HEK293T (cell line): ENCODE results near the gene TMEM143.
"Not testable (repeated sequence)": the region's sequence is repeated elsewhere in the genome, so short reads cannot be mapped to it uniquely, and the experiment has no call there.

Experiments used
- CTCF ChIA-PET: fragments of 350-600 bp; formaldehyde crosslinking; extraction: SDS; loops from one replicate; lab custom pipeline; 2021; ENCODE audit warnings: antibody characterized with exemption, inconsistent platforms; lab: Yijun Ruan, JAX
- POLR2A ChIA-PET: fragments of 350-600 bp; formaldehyde crosslinking; extraction: SDS; loops from one replicate; lab custom pipeline; 2020; ENCODE audit warnings: antibody characterized with exemption, inconsistent platforms; lab: Yijun Ruan, JAX
- DNase-seq: peaks from one replicate; pipeline ENCODE4 v3.0.0; 2012; ENCODE audit warnings: mixed read lengths; ENCODE audit errors: extremely low spot score
- ARNT ChIP-seq: fragments of 450-650 bp; IDR thresholded peaks from 2 replicates; pipeline ENCODE4 v1.6.1; 2017; ENCODE audit warnings: mild to moderate bottlenecking
- BHLHE40 ChIP-seq: fragments of 450-650 bp; IDR thresholded peaks from 2 replicates; pipeline ENCODE4 v1.6.1; 2016; ENCODE audit warnings: mild to moderate bottlenecking, moderate library complexity, borderline replicate concordance
- CTBP1 ChIP-seq: fragments of 450-650 bp; IDR thresholded peaks from 2 replicates; pipeline ENCODE4 v1.6.1; 2016; ENCODE audit warnings: borderline replicate concordance
- ELF4 ChIP-seq: fragments of 450-650 bp; IDR thresholded peaks from 2 replicates; pipeline ENCODE4 v1.6.1; 2017; ENCODE audit warnings: antibody characterized with exemption
- FOXA1 ChIP-seq: fragments of 450-650 bp; IDR thresholded peaks from 2 replicates; pipeline ENCODE4 v1.6.1; 2016; ENCODE audit warnings: mild to moderate bottlenecking
- FOXK2 ChIP-seq: fragments of 450-650 bp; IDR thresholded peaks from 2 replicates; pipeline ENCODE4 v1.6.1; 2016; ENCODE audit warnings: mild to moderate bottlenecking
- FOXM1 ChIP-seq: fragments of 450-650 bp; IDR thresholded peaks from 2 replicates; pipeline ENCODE4 v1.6.1; 2017; ENCODE audit warnings: mild to moderate bottlenecking, borderline replicate concordance
- HDGF ChIP-seq: fragments of 450-650 bp; IDR thresholded peaks from 2 replicates; pipeline ENCODE4 v1.6.1; 2017; ENCODE audit warnings: antibody characterized with exemption, borderline replicate concordance
- L3MBTL2 ChIP-seq: fragments of 450-650 bp; conservative IDR thresholded peaks from 2 replicates; pipeline ENCODE4 v1.6.1; 2016; ENCODE audit warnings: mild to moderate bottlenecking
- LEF1 ChIP-seq: fragments of 450-650 bp; IDR thresholded peaks from 2 replicates; pipeline ENCODE4 v1.6.1; 2017; ENCODE audit warnings: mild to moderate bottlenecking, borderline replicate concordance
- NFRKB ChIP-seq: fragments of 450-650 bp; IDR thresholded peaks from 2 replicates; pipeline ENCODE4 v1.6.1; 2016; ENCODE audit warnings: mild to moderate bottlenecking, moderate library complexity
- SP1 ChIP-seq: fragments of 450-650 bp; IDR thresholded peaks from 2 replicates; pipeline ENCODE4 v1.6.1; 2017
- SUZ12 ChIP-seq: fragments of 450-650 bp; IDR thresholded peaks from 2 replicates; pipeline ENCODE4 v1.6.1; 2016; ENCODE audit warnings: mild to moderate bottlenecking
- TARDBP ChIP-seq: fragments of 450-650 bp; IDR thresholded peaks from 2 replicates; pipeline ENCODE4 v1.6.1; 2016
- ZNF384 ChIP-seq: fragments of 450-650 bp; IDR thresholded peaks from 2 replicates; pipeline ENCODE4 v1.6.1; 2016
- TF ChIP-seq, protein P1 (sequence below): fragments of 450-650 bp; IDR thresholded peaks from 2 replicates; pipeline ENCODE4 v1.6.1; 2016

Gene TMEM143

DNA sequence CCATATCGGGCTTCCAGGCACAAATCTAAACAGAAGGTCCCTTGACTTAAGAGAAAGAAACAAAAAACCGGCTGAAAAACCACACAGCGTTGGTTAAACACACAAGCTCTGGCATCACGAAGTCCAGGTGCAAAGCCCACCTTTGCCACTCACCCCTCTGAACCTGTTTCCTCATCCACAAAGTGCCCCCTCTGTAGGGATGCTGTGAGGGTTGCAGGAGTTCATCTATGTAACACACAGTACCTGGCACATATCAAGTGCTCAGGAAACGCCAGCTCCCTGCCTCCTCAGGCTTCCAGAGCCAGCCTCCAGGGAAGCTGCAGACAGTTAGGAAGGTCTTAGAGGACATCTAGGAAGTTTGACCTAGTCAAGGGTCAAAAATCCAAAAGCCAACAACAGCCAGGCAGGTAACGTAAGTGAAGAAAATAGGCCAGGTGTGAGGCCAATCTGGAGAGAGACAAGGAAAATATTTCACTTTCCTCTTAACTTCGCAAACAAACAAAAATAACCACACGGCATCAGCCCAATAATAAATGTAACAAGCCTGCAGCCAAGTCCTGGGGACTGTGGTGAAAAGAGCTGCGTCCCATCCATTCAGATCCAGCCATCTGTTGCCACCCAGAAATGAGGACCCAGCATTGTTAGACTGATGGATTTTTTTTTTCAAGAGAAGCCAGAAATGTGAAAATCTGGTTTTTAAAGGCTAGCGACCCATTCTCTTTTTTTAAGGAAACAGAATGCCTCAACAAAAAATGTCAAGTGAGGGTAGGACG is 17.6 kb upstream of the TMEM143 start:
- DNase-seq, result no peak
- POLR2A ChIA-PET, result interaction anchor here (1.3 kb wide), 1 partner anchor 17 kb away, joined by 6 read pairs; the partner anchor contains the start of genes SYNGR4 and TMEM143
- CTCF ChIA-PET, result interaction anchor here (1.5 kb wide), 1 partner anchor 10 kb away, joined by 3 read pairs; the partner anchor contains the start of gene KDELR1
- TF ChIP-seq CTBP1 (no peak), L3MBTL2 (no peak), ELF4 (no peak), HDGF (no peak), ARNT (no peak), FOXA1 (no peak), ZNF384 (no peak), SP1 (no peak), BHLHE40 (no peak), TARDBP (no peak), FOXK2 (no peak), LEF1 (no peak), FOXM1 (no peak), SUZ12 (no peak)
- TF ChIP-seq, protein P1, sequence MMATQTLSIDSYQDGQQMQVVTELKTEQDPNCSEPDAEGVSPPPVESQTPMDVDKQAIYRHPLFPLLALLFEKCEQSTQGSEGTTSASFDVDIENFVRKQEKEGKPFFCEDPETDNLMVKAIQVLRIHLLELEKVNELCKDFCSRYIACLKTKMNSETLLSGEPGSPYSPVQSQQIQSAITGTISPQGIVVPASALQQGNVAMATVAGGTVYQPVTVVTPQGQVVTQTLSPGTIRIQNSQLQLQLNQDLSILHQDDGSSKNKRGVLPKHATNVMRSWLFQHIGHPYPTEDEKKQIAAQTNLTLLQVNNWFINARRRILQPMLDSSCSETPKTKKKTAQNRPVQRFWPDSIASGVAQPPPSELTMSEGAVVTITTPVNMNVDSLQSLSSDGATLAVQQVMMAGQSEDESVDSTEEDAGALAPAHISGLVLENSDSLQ, result no peak

DNA sequence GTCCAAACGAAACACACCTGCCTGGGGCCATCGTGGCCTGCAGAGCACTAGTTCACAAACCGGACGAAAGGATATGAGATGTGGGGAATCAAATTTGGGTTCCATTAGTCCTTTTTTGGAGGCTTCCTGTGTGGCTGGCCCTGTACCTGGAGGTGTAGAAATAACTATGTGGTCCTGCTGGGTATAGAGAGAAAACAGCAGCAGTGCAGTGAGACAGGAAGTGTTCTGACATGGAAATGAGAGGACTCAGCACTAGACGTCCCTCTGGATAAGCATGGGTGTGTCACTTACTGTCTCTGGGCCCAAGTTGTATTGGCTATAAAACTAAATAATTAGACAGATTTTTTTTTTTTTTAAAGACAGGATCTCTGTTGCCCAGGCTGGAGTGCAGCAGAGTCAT is 15.3 kb upstream of the TMEM143 start:
- TF ChIP-seq LEF1 (no peak), HDGF (no peak), NFRKB (no peak), L3MBTL2 (no peak), ELF4 (no peak), ARNT (no peak), FOXA1 (no peak), BHLHE40 (no peak)
- CTCF ChIA-PET, result no interaction called here
- POLR2A ChIA-PET, result interaction anchor here (0.8 kb wide), 1 partner anchor 8 kb away, joined by 3 read pairs; no protein-coding TSS in a partner anchor
- no peak for DNase-seq

DNA sequence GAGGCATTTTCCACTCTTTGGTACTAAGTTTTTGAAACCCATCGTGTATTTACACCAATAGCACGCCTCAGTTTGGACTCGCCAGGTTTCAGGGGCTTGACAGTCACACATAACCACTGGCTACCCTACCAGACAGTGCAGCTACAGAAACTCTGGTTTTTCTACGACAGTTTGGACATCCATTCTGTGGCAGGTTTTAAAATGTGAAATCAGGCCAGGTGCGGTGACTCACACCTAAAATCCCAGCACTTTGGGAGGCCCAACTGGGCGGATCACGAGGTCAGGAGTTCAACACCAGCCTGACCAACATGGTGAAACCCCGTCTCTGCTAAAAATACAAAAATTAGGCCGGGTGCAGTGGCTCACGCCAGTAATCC is 14.4 kb upstream of the TMEM143 start:
- DNase-seq, result no peak
- ChIA-PET POLR2A (interaction anchor here (0.8 kb wide), 1 partner anchor 9 kb away, joined by 3 read pairs; no protein-coding TSS in a partner anchor), CTCF (no interaction called here)
- no peak for TF ChIP-seq FOXA1
- no peak for TF ChIP-seq FOXK2
- TF ChIP-seq ZNF384, result no peak
- TF ChIP-seq SP1, result no peak
- no peak for TF ChIP-seq SUZ12
- no peak for TF ChIP-seq FOXM1
- TF ChIP-seq LEF1, result no peak
- TF ChIP-seq TARDBP, result no peak
- TF ChIP-seq ARNT, result no peak
- TF ChIP-seq HDGF, result no peak
- no peak for TF ChIP-seq BHLHE40
- no peak for TF ChIP-seq L3MBTL2
- TF ChIP-seq, protein P1, result no peak

DNA sequence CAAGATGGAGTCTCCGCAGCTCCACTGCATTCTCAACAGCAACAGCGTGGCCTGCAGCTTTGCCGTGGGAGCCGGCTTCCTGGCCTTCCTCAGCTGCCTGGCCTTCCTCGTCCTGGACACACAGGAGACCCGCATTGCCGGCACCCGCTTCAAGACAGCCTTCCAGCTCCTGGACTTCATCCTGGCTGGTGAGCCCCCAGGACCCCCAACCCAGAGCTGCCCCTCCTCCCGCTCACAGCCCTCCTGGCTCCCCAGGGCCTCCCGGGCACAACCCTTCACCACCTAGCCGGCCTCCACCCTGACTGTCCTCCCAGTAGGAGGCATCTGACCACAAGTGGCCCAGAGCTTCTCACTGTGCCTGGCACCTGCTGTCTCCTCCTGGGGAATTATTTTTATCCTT is 9.8 kb upstream of the TMEM143 start:
- ChIA-PET CTCF (interaction anchor here (1.1 kb wide), 1 partner anchor 18 kb away, joined by 5 read pairs; the partner anchor contains the start of gene KDELR1), POLR2A (interaction anchor here (1.2 to 4.5 kb wide), 2 partner anchors 10 to 72 kb away, joined by 3 to 32 read pairs; partner anchors contain the start of genes SYNGR4 and TMEM143)
- DNase-seq, result no peak
- TF ChIP-seq L3MBTL2 (no peak), BHLHE40 (no peak), ELF4 (no peak), SUZ12 (no peak), ZNF384 (no peak), FOXM1 (no peak), SP1 (no peak), NFRKB (no peak), FOXA1 (no peak), LEF1 (no peak), TARDBP (no peak), HDGF (no peak), CTBP1 (no peak), ARNT (no peak), FOXK2 (no peak)
- TF ChIP-seq, protein P1, result no peak

DNA sequence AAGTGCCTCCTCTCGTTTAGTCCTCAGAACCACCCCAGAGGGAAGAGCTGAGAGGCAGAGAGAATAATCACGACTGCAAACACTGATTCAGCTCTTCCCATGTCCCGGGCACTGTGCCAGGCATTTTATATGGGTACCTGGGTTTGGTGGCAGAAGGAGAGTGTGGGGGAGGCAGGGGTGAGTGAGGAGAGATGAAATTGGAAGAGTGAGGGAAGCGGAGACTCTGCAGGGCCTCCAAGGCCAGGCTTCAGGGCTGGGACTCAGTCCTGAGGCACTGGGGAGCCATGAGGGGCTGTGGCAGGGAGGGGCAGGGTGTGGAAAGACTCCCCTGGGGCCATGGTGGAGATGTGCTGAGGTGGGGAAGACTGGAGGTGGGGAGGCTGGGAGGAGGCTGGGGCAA is 9.2 kb upstream of the TMEM143 start:
- CTCF ChIA-PET, result interaction anchor here (1.1 kb wide), 1 partner anchor 18 kb away, joined by 5 read pairs; the partner anchor contains the start of gene KDELR1

DNA sequence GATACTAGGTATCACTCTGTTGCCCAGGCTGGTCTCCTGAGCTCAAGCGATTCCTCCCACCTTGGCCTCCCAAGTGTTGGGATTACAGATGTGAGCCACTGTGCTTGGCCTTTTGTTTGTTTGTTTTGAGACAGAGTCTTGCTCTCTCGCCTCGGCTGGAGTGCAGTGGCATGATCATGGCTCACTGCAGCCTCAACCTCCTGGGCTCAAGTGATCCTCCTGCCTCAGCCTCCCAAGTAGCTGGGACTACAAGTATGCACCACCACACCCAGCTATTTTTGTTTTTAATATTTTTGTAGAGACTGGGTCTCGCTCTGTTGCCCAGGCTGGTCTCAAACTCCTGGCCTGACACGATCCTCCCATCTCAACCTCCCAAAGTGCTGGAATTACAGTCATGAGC is 8.0 kb upstream of the TMEM143 start:
- POLR2A ChIA-PET, result interaction anchor here (4.5 kb wide), 1 partner anchor 8 kb away, joined by 32 read pairs; the partner anchor contains the start of genes SYNGR4 and TMEM143
- not testable (repeated sequence) for DNase-seq
- CTCF ChIA-PET, result interaction anchor here (0.6 to 0.9 kb wide), 2 partner anchors 20 to 234 kb away, joined by 4 read pairs; partner anchors contain the start of gene KDELR1

More for the DNA sequence above, 9.2 kb upstream of the TMEM143 start:
- POLR2A ChIA-PET, result interaction anchor here (1.2 to 4.5 kb wide), 2 partner anchors 9 to 72 kb away, joined by 3 to 32 read pairs; partner anchors contain the start of genes SYNGR4 and TMEM143
- TF ChIP-seq ELF4 (no peak), FOXK2 (no peak), HDGF (no peak), NFRKB (no peak), TARDBP (no peak), LEF1 (no peak), FOXA1 (no peak), SUZ12 (no peak), FOXM1 (no peak), ZNF384 (no peak), SP1 (no peak)
- TF ChIP-seq, protein P1, result no peak
- no peak for DNase-seq
